Mucosa of descending colon (tissue), 3 donors: ENCODE data around the gene MUS81. TPM values are rescaled to one million over a fixed set of nuclear protein-coding genes. Genes with fewer than 3 reads are reported as not detected.

Experiments
- ATAC-seq: fragments of 200-7000 bp; cut with Tn5 transposase; one replicate; pipeline ENCODE4 v1.9.1; 2020; ENCODE audit warnings: mild to moderate bottlenecking, moderate library complexity
- DNase-seq, 3 donors: peaks; one replicate each; pipeline ENCODE4 v3.0.0-alpha.2; 2020
- H3K36me3 ChIP-seq: fragments of 200-600 bp; one replicate; pipeline ENCODE4 v1.8.0; 2021; ENCODE audit warnings: low read depth, mild to moderate bottlenecking
- H3K4me1 ChIP-seq: fragments of 200-600 bp; one replicate; pipeline ENCODE4 v1.8.0; 2021; ENCODE audit warnings: low read depth, mild to moderate bottlenecking
- H3K4me3 ChIP-seq: fragments of 200-600 bp; one replicate; pipeline ENCODE4 v1.8.0; 2021; ENCODE audit warnings: mild to moderate bottlenecking
- H3K9me3 ChIP-seq: fragments of 200-600 bp; one replicate; pipeline ENCODE4 v1.8.0; 2021; ENCODE audit warnings: mild to moderate bottlenecking
- CTCF ChIP-seq: fragments of 200-600 bp; IDR thresholded peaks from one replicate; pipeline ENCODE4 v1.8.0; 2022; ENCODE audit warnings: antibody characterized with exemption, mild to moderate bottlenecking
- intact Hi-C, 2 donors: fragments of 100-400 bp; cut with DNase I in 1 of 2; cut with micrococcal nuclease in 1 of 2; formaldehyde crosslinking; loops; one replicate each; pipeline versions ENCODE4 v1.11.0 to v1.11.1; 2022; cut with DNase I, micrococcal nuclease
- total RNA-seq, 3 donors: library from RNA; stranded (reverse); fragmentation: NEBNext Ultra II Directional in 2 of 3; extraction: Animal tissue kit (Norgen Biotek cat#: 25700) in 2 of 3; gene quantifications; one replicate each; pipeline versions ENCODE4 v1.2.1 to v1.2.4, GENCODE V29; 2021 to 2023
- donor health status: DM: no; HTN: no; CAD: no; lungs with moderate emphysema.
- donor health status: DM: no; HTN: no; CAD: no.
- donor health status: DM: no; HTN: yes; CAD: no.

MUS81 gene
- total RNA-seq, 3 donors from 2014 or later, result 48.0 to 81.8 (median 58.7) TPM

- H3K9me3 ChIP-seq, result no peaks in the 10 kb centered on the region
- no peak for TF ChIP-seq CTCF
- intact Hi-C loops, result loop anchor here (10.0 kb wide), 1 partner anchor 104 kb away; no protein-coding TSS in a partner anchor
These were observed 20.7 kb downstream of the MUS81 start for GRCh38 chr11:65880844-65881421.

GRCh38 chr11:65882120-65883057 is 22.2 kb downstream of the MUS81 start:
- Histone ChIP-seq H3K4me3 (no peak overlapping the region), H3K9me3 (no peaks in the 10 kb centered on the region), H3K36me3 (no peaks in the 10 kb centered on the region), H3K4me1 (peaks cover 7% of the 10 kb centered on the region)
- no peak for TF ChIP-seq CTCF
- DNase-seq (peak in 1 of 3 donors; percentile 15), ATAC-seq (no peak)
- intact Hi-C loops, result loop anchor here (10.0 kb wide), 1 partner anchor 102 kb away; no protein-coding TSS in a partner anchor

More at GRCh38 chr11:65880844-65881421, 20.7 kb downstream of the MUS81 start:
- H3K4me1 ChIP-seq, result peaks cover 2% of the 10 kb centered on the region
- no peaks in the 10 kb centered on the region for H3K36me3 ChIP-seq
- H3K4me3 ChIP-seq, result no peak overlapping the region
- ATAC-seq (no peak), DNase-seq (no peak)

GRCh38 chr11:65883058-65883761 is 23.0 kb downstream of the MUS81 start:
- ATAC-seq, result no peak
- TF ChIP-seq CTCF, result no peak
- H3K4me1 ChIP-seq, result peaks cover 13% of the 10 kb centered on the region
- no peaks in the 10 kb centered on the region for H3K36me3 ChIP-seq
- no peaks in the 10 kb centered on the region for H3K9me3 ChIP-seq
- no peak overlapping the region for H3K4me3 ChIP-seq
- DNase-seq, result peak in 2 of 3 donors; percentile 3 to 27
- intact Hi-C loops, result loop anchor here (10.0 kb wide), 1 partner anchor 102 kb away; no protein-coding TSS in a partner anchor

- H3K9me3 ChIP-seq, result no peaks in the 10 kb centered on the region
- DNase-seq, result peak in 2 of 3 donors; percentile 16 to 31
- TF ChIP-seq CTCF, result no peak
- intact Hi-C loops, result loop anchor here (10.0 kb wide), 1 partner anchor 101 kb away; no protein-coding TSS in a partner anchor
- no peaks in the 10 kb centered on the region for H3K36me3 ChIP-seq
- H3K4me3 ChIP-seq, result no peak overlapping the region
- H3K4me1 ChIP-seq, result peaks cover 16% of the 10 kb centered on the region
- ATAC-seq, result no peak
These were observed 23.8 kb downstream of the MUS81 start for GRCh38 chr11:65883786-65884715.
